Astrocyte of the hippocampus (primary cell): Measurements from ENCODE around the gene CDH22.
A peak's percentile ranks its signal among the peaks of the same experiment; 100 is the strongest.

Source experiments
- DNase-seq: peaks from one replicate; pipeline ENCODE4 v3.0.0; 2011; ENCODE audit warnings: low read depth, low spot score

Gene CDH22

GRCh38 chr20:46269372-46269771 lies 38.9 kb downstream of the CDH22 start:
- DNase-seq = no peak

GRCh38 chr20:46268662-46269061 lies 39.6 kb downstream of the CDH22 start:
- no peak for DNase-seq

DNA sequence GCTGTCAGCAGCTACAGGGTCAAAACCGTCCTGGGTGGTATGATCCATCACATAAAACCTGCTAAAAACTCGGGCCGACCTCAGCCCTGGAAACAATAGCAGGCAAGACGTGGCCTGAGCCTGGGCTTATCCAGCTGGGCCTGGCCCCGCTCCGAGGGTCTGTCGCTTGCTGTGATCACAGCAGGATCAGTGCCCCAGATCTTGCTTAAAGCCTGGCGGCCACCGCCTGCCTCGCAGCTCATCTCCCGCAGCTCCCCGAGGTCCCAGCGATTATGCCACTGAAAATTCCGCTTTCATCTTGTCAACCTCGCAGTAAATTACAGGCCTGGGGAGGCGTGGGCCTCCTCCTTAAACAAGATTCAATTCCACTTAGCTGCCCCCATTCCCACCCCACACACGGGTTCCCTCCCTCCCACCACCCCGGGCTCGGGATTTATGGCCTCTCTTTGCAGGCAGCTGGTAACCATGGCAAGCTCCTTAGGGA lies 40.1 kb downstream of the CDH22 start:
- no peak for DNase-seq

GRCh38 chr20:46267108-46268105 lies 40.9 kb downstream of the CDH22 start:
- no peak for DNase-seq

- DNase-seq = no peak
Observed at GRCh38 chr20:46265539-46265938, 42.8 kb downstream of the CDH22 start.

DNA sequence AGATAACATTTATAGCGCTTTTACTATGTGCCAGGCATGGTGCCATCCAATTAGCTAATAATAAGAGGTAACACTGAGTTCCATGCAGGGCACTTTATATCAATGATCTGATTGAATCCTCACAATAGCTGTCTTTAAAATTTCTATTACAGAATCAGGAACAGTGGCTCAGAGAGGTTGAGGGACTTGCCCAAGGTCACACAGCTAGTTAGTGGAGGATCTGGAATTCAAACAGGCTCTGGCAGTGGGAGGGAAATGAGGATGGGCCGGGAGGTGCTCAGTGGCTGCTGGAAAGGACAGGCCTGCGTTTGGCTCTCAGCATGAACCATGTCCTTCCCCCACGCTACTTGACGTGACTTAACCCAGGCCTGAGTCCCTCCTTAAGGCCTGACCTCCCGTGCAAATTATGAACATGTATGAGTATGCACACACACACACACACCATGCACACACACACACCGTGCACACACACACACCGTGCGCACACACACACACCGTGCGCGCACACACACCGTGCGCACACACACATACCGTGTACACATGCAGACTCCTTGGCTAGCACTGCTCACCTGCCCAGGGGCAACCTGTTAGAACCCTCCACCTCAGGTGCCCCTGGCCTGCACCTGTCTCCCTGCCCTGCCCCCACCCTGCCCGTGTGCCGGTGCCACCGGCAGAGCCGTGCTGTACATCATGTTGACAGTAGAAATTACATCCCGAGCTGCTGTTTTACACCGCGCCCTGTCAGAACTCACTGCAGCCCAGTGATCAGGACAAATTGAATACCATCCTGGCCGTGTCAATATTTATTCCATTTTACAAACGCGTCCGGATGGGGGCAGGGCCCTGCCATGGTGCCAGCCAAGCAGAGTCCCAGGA lies 43.7 kb downstream of the CDH22 start:
- DNase-seq = no peak

GRCh38 chr20:46261456-46262253 lies 46.6 kb downstream of the CDH22 start:
- no peak for DNase-seq

DNA sequence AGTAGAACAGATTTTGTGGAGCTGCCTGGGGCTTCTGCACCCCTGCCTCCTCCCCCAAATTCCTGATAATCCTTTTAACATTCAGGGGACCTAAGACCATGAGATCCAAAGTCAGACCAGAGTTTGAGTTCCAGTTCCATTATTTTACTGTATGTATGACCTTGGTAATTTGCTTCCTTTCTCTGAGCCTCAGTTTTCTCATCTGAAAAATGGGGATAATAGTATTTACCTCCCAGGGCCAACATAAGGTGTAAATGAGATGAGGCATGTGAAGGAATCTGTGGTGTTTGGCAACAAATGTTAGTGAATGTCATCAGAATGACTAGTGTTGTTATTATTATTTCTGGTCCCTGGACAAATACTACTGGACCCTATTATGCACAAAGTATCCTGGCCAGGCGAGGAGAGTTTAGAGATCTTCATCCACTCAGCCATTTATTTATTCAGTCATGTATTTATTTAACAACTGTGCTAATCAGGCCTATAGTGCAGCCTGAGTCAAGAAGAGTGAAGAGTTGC lies 47.3 kb downstream of the CDH22 start:
- no peak for DNase-seq

DNA sequence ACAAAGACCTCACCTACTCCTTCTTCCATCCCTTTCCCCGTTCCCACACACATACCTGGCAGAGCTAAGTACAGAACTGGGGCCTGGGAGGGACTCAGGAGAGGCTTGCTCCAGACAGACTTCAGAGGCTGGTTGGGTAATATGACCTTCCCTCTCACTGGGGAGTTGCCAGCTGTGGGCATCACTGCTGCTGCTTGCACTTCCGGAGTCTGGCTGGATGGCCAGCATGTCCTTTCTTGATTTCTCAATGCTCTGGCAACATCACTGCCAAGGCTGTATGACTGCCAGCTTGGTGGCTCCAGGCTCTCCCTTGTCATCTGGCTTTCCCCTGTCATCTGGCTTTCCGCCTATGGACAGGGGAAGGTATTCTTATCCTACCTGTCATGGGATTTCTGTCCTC lies 47.8 kb downstream of the CDH22 start:
- DNase-seq = no peak

DNA sequence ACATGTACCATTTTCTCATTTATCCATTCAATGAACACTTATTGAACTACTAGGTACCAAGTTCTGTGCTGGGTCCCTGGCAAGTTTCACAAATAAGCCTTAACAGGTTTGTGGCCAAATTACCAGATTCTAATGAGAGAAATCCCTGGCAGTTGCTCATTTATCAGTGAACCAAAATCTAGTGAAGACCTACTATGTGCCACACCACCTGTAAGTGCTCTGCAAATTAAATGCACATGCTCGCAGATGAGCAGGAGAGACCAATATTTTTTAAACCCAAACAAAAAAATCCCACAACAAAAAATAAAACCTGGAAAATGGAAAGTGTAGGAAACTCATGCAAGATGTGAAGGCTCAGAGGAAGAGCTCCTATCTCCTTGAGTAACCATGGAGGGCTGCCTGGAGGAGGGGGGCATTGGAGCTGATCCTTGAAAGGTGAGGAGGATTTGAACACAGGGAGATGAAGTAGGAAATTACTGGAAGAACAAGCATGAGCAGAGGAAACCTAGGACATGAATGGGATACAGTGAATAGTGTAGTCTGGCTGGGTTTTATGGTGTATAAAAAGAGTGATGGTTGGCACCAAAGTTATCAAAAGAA lies 48.9 kb downstream of the CDH22 start:
- DNase-seq = no peak

GRCh38 chr20:46257887-46258286 lies 50.4 kb downstream of the CDH22 start:
- DNase-seq = no peak

DNA sequence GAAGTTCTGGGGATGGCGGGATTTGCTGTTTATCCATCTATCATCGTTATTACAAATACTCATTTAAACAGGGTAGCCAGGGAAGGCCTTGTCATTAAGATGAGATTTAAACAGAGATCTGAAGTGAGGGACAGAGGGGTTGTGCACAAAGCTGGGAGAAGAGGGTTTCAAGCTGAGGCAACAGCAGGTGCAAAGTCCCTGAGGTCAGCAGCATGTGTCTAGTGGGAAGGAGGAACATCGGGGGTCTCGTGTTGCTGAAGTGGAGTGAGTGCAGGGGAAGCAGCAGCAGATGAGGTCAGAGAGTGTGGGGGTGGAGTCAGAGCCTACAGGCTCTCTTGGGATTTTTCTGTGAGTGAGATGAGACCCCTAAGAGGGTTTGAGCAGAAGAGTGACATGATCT lies 52.0 kb downstream of the CDH22 start:
- DNase-seq = no peak

DNA sequence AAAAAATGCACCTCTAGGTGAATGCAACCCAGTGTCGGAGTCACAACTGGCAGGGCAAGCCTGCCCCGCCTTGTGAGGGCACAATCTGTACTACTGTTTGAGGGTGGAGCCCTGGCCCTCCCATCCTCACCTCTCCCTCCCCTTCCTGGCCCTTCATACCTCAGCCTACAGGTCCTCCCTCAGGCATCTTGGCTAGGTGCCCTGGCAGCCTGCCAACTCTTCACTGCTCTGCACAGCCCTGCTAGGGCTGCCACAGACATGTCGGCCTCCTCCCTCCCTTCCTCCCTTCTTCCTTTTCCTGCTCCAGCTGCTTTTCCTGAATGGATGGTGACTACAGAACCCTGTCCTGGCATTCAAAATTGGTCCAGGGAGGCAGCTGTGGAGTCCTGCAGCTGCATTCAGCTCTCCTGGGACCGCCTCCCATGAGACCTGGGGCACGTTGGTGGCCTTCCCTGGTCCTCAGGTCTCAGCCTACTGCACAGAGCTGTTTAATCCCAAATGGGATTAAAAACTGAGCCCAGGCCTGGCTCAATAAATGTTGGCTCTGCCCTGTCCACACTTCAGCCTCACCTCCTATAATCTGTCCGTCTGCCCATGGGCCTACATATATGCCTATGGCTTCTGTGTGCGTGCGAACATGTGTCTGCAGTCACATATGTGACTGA lies 52.7 kb downstream of the CDH22 start:
- DNase-seq = peak; percentile 80

DNA sequence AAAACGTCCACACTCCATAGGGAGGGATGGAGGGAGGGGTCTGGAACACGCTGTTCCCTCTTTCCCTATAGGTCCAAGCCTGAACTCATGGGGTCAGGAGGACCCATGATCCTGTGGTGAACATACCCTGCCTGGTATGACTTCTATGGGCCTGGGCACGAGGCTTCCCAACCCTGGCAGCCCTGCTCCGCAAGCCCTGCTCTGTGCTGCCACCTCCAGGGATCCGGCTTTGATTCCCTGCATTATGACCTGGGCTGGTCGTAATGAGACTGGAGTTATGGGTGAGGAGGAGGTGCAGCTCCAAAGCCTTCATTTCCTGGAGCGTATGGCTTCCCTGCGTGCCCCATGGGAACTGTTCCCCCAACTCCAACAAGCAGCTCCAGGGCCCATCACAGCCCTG lies 54.9 kb downstream of the CDH22 start:
- DNase-seq = peak; percentile 11

- DNase-seq = no peak
Observed at GRCh38 chr20:46252352-46253091, 55.8 kb downstream of the CDH22 start.

DNA sequence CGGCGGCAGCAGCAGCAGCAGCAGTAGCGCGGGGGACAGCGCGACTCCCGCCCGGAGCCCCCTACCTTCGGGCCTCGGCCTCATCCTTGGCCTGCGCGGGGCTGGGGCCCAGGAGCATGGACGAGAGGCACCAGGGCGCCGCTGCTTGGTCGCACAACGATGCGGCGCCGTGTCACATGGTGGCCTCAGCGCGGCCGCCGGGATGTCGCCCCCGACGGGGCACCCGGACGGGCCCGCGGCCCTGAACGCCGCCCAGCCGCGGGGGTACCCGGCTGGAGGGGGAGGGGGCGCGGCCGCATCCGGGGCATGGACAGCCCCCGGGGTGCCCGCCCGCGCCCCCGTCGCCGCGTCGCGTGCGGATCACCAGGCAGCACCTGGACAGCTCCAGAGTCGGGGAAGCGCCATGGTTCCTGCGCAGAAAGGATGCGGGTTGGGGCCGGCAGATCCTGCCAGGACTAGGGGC lies 57.1 kb downstream of the CDH22 start:
- peak; percentile 29 for DNase-seq

DNA sequence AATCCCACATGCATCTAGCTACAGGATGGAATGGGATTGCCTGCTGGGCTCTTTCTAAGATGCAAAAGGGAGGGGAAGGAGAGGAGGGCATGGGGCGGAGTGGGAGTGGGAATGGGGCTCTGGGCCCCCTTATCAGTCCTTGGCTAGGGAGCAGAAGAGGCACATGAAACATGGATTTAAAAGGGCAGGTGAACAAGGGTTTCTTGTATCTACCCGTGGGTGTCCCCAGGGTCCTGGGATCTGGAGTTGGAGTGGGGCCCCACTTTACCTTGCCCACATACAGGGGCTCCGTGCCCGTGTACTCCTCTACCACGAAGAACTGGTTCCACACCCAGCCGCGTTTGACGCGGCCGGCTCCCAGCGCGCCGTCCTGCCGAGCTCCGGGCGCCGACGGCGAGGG lies 57.5 kb downstream of the CDH22 start:
- DNase-seq = no peak

- DNase-seq = no peak
Observed at GRCh38 chr20:46249671-46250070, 58.6 kb downstream of the CDH22 start.

DNA sequence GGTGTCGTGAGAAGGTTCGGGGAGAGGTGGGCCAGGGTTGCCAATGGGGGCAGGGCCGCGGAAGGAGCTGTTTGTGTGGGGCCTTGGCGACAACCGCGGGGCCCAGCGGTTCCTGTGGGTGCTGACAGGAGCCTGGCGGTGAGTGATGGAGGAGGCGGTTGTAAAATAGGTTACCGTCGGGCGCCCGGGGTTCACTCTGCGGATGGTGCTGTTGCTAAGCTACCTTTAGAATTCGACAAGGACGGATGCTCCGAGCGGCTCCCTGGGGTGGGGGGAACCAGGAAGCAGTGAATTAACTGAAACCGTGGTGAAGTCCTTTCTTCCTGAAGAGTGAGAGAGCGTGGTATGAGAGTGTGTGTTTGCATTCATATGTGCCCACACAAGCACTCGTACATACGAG lies 61.7 kb downstream of the CDH22 start:
- DNase-seq = no peak
